Smooth muscle cell (in vitro differentiated cells): ENCODE measurements around the gene RGS10. TPM values are rescaled to one million over a fixed set of nuclear protein-coding genes. Genes with fewer than 3 reads are reported as not detected.
"Not testable (repeated sequence)": the region's sequence is repeated elsewhere in the genome, so short reads cannot be mapped to it uniquely, and the experiment has no call there.

Experiments
- DNase-seq: peaks from one replicate; lab custom pipeline; 2025; ENCODE audit not compliant: unreplicated experiment; lab: John Stamatoyannopoulos, UW
- H2AFZ ChIP-seq: fragments of 200-600 bp; sonication (generic); 2 replicates; pipeline ENCODE4 v1.6.0; 2016; ENCODE audit warnings: antibody characterized with exemption, low read depth, mild to moderate bottlenecking
- H3F3A ChIP-seq: fragments of 200-600 bp; sonication (generic); 2 replicates; pipeline ENCODE4 v1.6.0; 2017; ENCODE audit warnings: antibody characterized with exemption, low read depth
- H3K27ac ChIP-seq: fragments of 200-600 bp; sonication (generic); 2 replicates; pipeline ENCODE4 v1.5.1; 2016; ENCODE audit warnings: low read depth, mild to moderate bottlenecking
- H3K27me3 ChIP-seq: fragments of 200-600 bp; sonication (generic); 2 replicates; pipeline ENCODE4 v1.6.1; 2016; ENCODE audit warnings: low read depth, mild to moderate bottlenecking
- H3K36me3 ChIP-seq: fragments of 200-600 bp; sonication (generic); 2 replicates; pipeline ENCODE4 v1.5.1; 2016; ENCODE audit warnings: low read depth
- H3K4me1 ChIP-seq: fragments of 200-600 bp; sonication (generic); 2 replicates; pipeline ENCODE4 v1.5.1; 2016; ENCODE audit warnings: low read depth
- H3K4me2 ChIP-seq: fragments of 200-600 bp; sonication (generic); 2 replicates; pipeline ENCODE4 v1.6.0; 2016; ENCODE audit warnings: mild to moderate bottlenecking
- H3K4me3 ChIP-seq: fragments of 200-600 bp; sonication (generic); 2 replicates; pipeline ENCODE4 v1.5.1; 2016; ENCODE audit warnings: mild to moderate bottlenecking
- H3K79me2 ChIP-seq: fragments of 200-600 bp; sonication (generic); 2 replicates; pipeline ENCODE4 v1.6.0; 2016; ENCODE audit warnings: low read depth, mild to moderate bottlenecking
- H3K9ac ChIP-seq: fragments of 200-600 bp; sonication (generic); 2 replicates; pipeline ENCODE4 v1.6.0; 2016; ENCODE audit warnings: low read depth
- H3K9me3 ChIP-seq: fragments of 200-600 bp; sonication (generic); replicated peaks from 2 replicates; pipeline ENCODE4 v1.5.1; 2016; ENCODE audit warnings: low read depth
- H4K20me1 ChIP-seq: fragments of 200-600 bp; sonication (generic); 2 replicates; pipeline ENCODE4 v1.6.0; 2016; ENCODE audit warnings: low read depth
- CTCF ChIP-seq: fragments of 200-600 bp; sonication (generic); IDR thresholded peaks from 2 replicates; pipeline ENCODE4 v1.5.1; 2017; ENCODE audit warnings: borderline replicate concordance, mild to moderate bottlenecking, antibody characterized with exemption; ENCODE audit not compliant: insufficient read depth, poor library complexity, severe bottlenecking
- WGBS: methylation state at CpG from one replicate; pipeline ENCODE4 v1.1.7; 2016; ENCODE audit warnings: low lambda C conversion rate; 5-methylcytosine and 5-hydroxymethylcytosine counted together
- polyA plus RNA-seq: library from polyadenylated mRNA; unstranded; fragments of >200 nt; fragmentation: Nextera tagmentation; extraction: Ambion mirVana; gene quantifications from 2 replicates; pipeline ENCODE4 v1.2.1, GENCODE V29; 2016
- total RNA-seq: library from RNA; depleted of rRNA; stranded (reverse); fragments of >200 nt; gene quantifications from 2 replicates; pipeline ENCODE4 v1.2.3, GENCODE V29; 2014

RGS10 gene
- total and polyA plus RNA-seq, 2 experiments from 2014 or later = 40.2 to 72.5 TPM

- Histone ChIP-seq H3K9ac (no peak overlapping the region), H3K4me1 (no peaks in the 10 kb centered on the region), H3K4me3 (no peak overlapping the region), H4K20me1 (no peaks in the 10 kb centered on the region), H3K79me2 (no peaks in the 10 kb centered on the region), H3K36me3 (no peaks in the 10 kb centered on the region), H2AFZ (no peak overlapping the region), H3F3A (no peaks in the 10 kb centered on the region), H3K27me3 (peaks cover 21% of the 10 kb centered on the region), H3K27ac (no peak overlapping the region), H3K4me2 (no peak overlapping the region), H3K9me3 (no peaks in the 10 kb centered on the region)
- no peak for DNase-seq
- TF ChIP-seq CTCF = no peak
- WGBS = 84% methylated on average over 9 of the region's 13 CpGs
Measured at GRCh38 chr10:119468542-119469324, 73.8 kb downstream of the RGS10 start.

GRCh38 chr10:119466655-119467054, 75.9 kb downstream of the RGS10 start:
- peaks cover 12% of the 10 kb centered on the region for H3K27me3 ChIP-seq
- no peaks in the 10 kb centered on the region for H3K79me2 ChIP-seq
- H2AFZ ChIP-seq = no peak overlapping the region
- H3K4me2 ChIP-seq = no peak overlapping the region
- H4K20me1 ChIP-seq = no peaks in the 10 kb centered on the region
- 85% methylated on average over 7 of the region's 7 CpGs for WGBS
- no peaks in the 10 kb centered on the region for H3F3A ChIP-seq
- no peak overlapping the region for H3K9ac ChIP-seq
- H3K27ac ChIP-seq = no peak overlapping the region
- H3K4me3 ChIP-seq = no peak overlapping the region
- H3K9me3 ChIP-seq = no peaks in the 10 kb centered on the region
- TF ChIP-seq CTCF = no peak
- H3K4me1 ChIP-seq = no peaks in the 10 kb centered on the region
- no peak for DNase-seq
- no peaks in the 10 kb centered on the region for H3K36me3 ChIP-seq

GRCh38 chr10:119466076-119466475, 76.4 kb downstream of the RGS10 start:
- DNase-seq = no peak
- no peak overlapping the region for H2AFZ ChIP-seq
- H3K9ac ChIP-seq = no peak overlapping the region
- H3F3A ChIP-seq = no peaks in the 10 kb centered on the region
- H3K36me3 ChIP-seq = no peaks in the 10 kb centered on the region
- no peak overlapping the region for H3K4me2 ChIP-seq
- H3K9me3 ChIP-seq = no peaks in the 10 kb centered on the region
- H3K27ac ChIP-seq = no peak overlapping the region
- 84% methylated on average over 10 of the region's 10 CpGs for WGBS
- no peaks in the 10 kb centered on the region for H3K4me1 ChIP-seq
- no peaks in the 10 kb centered on the region for H3K79me2 ChIP-seq
- no peak overlapping the region for H3K4me3 ChIP-seq
- no peaks in the 10 kb centered on the region for H4K20me1 ChIP-seq
- TF ChIP-seq CTCF = no peak
- H3K27me3 ChIP-seq = peaks cover 9% of the 10 kb centered on the region

GRCh38 chr10:119465085-119465484, 77.4 kb downstream of the RGS10 start:
- Histone ChIP-seq H3K27me3 (no peaks in the 10 kb centered on the region), H3K4me3 (no peak overlapping the region), H3K4me1 (no peaks in the 10 kb centered on the region), H3K9me3 (no peaks in the 10 kb centered on the region), H4K20me1 (no peaks in the 10 kb centered on the region), H3K27ac (no peak overlapping the region), H2AFZ (no peak overlapping the region), H3K36me3 (no peaks in the 10 kb centered on the region), H3K79me2 (no peaks in the 10 kb centered on the region), H3K4me2 (no peak overlapping the region), H3F3A (no peaks in the 10 kb centered on the region), H3K9ac (no peak overlapping the region)
- WGBS = 87% methylated on average over 4 of the region's 4 CpGs
- TF ChIP-seq CTCF = no peak
- DNase-seq = no peak

GRCh38 chr10:119463195-119463594, 79.3 kb downstream of the RGS10 start:
- DNase-seq, H3K27me3 ChIP-seq, H4K20me1 ChIP-seq, H3K27ac ChIP-seq, H3K4me2 ChIP-seq, H3K79me2 ChIP-seq, H3F3A ChIP-seq, H3K9me3 ChIP-seq, H3K36me3 ChIP-seq, H3K4me3 ChIP-seq, H3K9ac ChIP-seq, H3K4me1 ChIP-seq, H2AFZ ChIP-seq: not testable (repeated sequence)
- 88% methylated on average over 2 of the region's 2 CpGs for WGBS
